RCC 7860 (cell line): ENCODE measurements around the gene DCUN1D3.
A peak's percentile ranks its signal among the peaks of the same experiment; 100 is the strongest.

Experiments used
- DNase-seq: peaks from one replicate; pipeline ENCODE4 v3.0.0-alpha.2; 2015; ENCODE audit warnings: low spot score
- FAIRE-seq: peaks from 2 replicates; lab custom pipeline; 2012; peaks lifted over from hg19 to GRCh38; lab: Jason Lieb, UNC

The DCUN1D3 gene

GRCh38 chr16:20897253-20897897 lies 2.8 kb downstream of the DCUN1D3 start:
- peak; percentile 42 for DNase-seq
- peak; percentile 25 for FAIRE-seq

DNA sequence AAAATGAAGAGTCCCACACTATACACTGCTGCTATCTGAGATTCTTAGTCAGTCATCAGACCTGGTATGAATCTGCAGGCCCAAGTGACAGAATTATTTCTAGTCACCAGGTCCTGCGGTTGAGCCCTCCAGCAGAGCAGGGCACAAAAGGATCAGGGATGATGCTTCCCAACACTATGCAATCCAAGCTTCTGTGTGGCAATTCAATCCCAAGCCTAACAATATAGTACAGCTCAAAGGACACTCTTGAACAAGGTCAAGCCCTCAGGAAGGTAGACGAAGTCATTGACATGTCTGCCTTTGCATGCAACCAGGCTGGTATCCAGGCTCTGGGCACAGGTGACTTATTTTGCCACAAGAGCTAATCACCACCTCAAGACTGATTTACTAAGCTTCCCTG lies 5.8 kb downstream of the DCUN1D3 start:
- DNase-seq (no peak), FAIRE-seq (no peak)

DNA sequence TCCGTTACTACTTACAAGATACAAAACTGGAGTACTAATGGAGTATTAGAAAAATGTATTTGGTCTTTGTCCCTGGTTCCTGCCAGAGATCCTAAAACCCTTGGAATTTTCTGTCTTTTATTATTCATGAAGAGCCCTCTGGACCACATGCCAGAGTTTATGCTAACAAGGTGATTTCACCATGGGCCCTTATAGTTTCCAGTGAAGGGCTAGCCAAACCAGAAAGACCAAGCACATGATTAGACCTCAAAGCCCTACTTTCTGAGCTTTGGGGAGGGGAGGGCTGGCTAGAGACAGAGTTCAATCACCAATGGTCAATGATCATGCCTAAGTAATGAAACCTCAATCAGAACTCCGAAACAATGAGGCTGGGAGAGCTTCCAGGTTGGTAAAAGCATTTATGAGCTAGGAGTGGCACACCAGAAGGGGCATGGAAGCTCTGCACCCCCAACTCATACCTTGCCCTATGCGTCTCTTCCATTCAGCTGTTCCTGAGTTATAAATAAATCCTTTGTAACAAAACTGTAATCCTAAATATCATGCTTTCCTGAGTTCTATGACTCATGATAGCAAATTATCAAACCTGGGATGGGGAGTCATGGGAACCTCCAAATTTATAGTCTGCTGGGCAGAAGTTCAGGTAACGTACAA lies 10.4 kb downstream of the DCUN1D3 start:
- FAIRE-seq (no peak), DNase-seq (no peak)

DNA sequence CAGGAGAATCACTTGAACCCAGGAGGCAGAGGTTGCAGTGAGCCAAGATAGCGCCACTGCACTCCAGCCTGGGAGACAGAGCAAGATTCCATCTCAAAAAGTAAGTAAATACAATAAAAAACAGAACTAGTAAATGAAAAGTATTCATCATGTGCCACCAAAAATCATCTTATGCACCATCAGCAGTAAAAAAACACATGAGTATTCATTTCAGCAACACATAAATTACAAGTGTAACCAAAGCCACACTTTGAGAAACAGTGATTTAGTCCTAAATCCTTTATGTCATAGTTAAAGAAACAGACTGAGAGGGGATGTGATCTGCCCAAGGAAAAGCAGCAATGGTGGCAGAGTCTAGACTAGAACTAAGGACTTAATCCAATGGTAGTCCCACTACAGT lies 13.0 kb downstream of the DCUN1D3 start:
- FAIRE-seq (no peak), DNase-seq (no peak)

GRCh38 chr16:20886320-20886719 lies 13.8 kb downstream of the DCUN1D3 start:
- FAIRE-seq = no peak

GRCh38 chr16:20884240-20884556 lies 16.0 kb downstream of the DCUN1D3 start:
- FAIRE-seq = peak; percentile 44
- DNase-seq = peak; percentile 5

More at GRCh38 chr16:20886320-20886719, 13.8 kb downstream of the DCUN1D3 start:
- no peak for DNase-seq

DNA sequence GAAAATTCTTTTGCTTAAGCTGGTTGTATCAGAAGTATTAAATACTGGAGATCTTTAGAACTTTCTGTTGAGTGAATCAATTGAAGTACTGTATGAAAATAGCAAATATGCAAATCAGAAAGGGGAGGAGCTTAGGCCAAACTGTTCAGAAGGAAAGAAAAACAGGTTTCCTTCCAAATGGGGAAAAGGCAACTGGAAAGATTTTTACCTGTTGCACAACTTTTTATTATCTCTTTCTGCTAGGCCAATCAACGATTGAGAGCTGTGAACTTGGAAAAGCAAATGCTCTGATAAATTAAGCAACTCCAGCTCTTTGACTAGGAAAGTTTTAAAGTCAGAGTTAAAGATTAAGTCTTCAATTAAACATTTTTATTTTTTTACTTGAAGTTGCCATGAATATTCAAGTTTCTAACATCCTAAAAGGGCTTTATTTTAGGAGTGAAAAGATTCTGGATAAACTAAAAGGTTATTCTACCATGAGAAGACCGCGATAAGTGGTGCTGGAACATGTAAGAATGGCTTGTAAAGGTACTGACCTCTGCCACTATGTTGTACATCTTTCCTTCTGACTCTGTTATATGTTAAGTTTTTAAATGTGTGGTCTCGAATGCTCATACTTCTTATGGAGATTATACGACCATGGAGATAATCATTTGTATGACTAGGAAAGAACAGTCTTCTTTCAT lies 16.5 kb downstream of the DCUN1D3 start:
- FAIRE-seq (no peak), DNase-seq (no peak)

DNA sequence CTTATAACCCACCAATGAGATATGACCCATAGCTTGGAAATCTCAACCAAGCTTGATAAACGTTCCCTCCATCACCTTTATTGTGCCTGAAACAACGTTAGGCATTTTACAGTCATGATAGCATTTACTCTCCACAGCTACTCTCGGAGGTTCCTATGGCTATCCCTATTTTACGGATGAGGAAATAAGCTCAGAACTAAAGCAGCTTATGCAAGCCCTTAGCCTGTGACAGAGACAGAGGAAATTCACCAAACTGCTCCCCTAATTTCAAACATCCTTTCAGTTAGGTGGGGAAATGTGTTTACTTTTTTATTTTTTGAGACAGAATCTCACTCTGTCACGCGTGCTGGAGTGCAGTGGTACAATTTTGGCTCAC lies 18.7 kb downstream of the DCUN1D3 start:
- FAIRE-seq = no peak
- DNase-seq = no peak

- DNase-seq (peak; percentile 50), FAIRE-seq (peak; percentile 76)
Measured at GRCh38 chr16:20880867-20881502, 19.2 kb downstream of the DCUN1D3 start.

GRCh38 chr16:20879175-20880040 lies 20.8 kb downstream of the DCUN1D3 start:
- DNase-seq (peak; percentile 62), FAIRE-seq (peak; percentile 88)

- DNase-seq (peak; percentile 51), FAIRE-seq (no peak)
Measured at GRCh38 chr16:20878682-20879147, 21.4 kb downstream of the DCUN1D3 start.

DNA sequence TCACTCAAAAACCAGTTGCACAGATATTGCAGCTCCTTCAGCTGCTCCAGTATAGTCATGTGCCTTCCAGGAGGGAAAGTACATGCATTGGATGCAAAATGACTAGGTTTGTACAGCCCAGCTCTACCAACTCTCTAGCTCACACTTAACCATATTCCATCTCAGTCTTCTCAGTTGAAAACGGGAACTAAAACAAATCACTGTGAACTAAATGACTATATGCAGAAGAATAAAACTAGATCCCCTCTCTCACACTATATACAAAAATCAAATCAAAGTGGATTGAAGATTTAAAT lies 24.9 kb downstream of the DCUN1D3 start:
- FAIRE-seq (no peak), DNase-seq (no peak)

GRCh38 chr16:20874088-20874581 lies 26.0 kb downstream of the DCUN1D3 start:
- FAIRE-seq (peak; percentile 38), DNase-seq (peak; percentile 54)

DNA sequence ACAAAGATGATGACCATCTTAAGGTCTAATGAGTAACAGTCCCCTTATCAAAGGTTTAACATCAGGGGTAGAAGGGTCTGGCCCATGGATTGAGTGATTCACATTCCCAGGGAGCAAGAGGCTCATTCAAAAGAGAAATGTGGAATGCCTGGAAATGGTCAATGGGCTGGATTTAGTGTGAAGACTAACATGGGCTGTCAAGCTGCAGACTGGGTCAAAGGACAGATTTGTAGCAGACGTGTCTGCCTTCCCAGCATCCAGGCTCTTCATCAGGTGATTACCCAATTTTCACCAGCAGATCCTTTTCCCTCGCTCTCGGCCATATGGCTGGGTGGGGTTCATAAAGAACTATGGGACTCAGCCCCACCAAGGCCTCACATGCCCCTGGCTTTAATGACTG lies 26.8 kb downstream of the DCUN1D3 start:
- DNase-seq (no peak), FAIRE-seq (no peak)

GRCh38 chr16:20871941-20872815 lies 28.0 kb downstream of the DCUN1D3 start:
- no peak for FAIRE-seq
- no peak for DNase-seq

- FAIRE-seq = no peak
- DNase-seq = no peak
Measured at GRCh38 chr16:20871258-20871657, 28.9 kb downstream of the DCUN1D3 start.

DNA sequence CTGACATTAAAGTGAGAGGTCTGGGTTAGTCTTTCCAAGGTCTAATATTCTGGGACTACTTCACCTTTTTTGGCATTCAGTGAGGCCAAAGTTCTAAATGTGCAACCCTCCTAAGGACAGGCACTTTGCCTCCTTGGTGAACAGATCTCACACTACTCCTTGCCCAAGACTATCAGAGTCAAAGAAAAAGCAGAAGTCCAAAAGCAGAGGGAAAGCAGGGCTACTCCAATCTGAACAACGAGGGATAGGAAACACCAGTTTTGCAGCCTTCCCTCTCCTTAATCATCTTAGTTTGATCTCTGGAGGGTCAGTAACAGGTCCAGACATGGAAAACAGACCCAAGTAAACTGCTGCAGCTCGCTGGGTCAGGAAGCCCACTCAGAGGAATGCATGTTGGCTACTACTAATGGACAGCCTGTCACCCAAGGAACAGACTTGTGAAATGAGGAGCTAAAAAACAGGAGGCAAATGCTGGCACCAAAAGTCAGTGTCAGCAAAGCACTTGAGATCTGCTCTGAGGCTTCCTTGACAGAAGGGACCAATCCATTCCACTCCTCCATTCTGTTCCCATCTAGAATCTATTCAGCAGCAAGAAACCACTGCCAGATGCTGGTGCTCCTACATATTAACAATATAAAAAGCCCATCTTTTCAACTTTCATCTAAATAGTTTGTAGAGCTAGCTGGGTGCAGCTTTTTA lies 29.9 kb downstream of the DCUN1D3 start:
- DNase-seq = no peak
- FAIRE-seq = no peak

GRCh38 chr16:20868890-20869289 lies 31.3 kb downstream of the DCUN1D3 start:
- DNase-seq (peak; percentile 45), FAIRE-seq (peak; percentile 31)

DNA sequence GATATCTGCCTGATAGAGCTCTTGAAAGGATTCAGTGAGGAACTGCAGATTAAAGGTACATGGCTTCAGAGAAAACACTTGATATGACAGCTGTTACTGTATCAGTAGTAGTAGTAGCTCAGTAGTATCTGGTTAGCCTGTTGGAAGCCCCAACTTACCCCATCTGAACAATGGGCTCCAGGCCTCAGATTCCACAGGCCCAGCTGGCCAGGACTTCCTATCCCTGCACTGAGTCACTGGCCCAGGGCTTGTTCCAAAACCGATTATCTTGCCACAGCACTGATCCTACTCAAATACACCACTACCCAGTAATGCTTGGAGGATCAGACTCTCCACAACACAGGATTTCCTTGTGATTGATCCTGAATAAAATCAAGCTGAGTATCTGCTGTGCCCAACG lies 32.6 kb downstream of the DCUN1D3 start:
- FAIRE-seq (no peak), DNase-seq (peak; percentile 31)
